ENCODE results near the gene ADGRD1.

ADGRD1 gene

DNA sequence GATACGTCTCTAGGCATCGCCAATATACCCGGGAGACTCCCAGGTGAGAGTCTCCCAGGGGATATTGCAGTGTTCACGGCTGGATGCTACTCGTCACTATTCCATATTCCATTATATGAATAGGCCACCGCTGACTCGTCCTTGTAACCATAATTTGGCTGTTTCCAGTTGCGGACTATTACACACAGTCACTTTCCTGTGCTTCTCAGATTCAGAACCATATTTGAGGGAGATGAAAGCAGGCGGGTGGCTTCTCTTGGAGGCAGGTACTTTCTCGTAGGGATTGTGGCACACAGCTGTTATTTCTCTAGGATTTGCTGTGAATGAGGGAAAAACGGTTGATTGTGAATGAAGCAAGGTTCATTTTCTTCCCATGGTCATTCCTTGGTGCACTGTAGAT is 73.0 kb downstream of the ADGRD1 start:
- DNase-seq: no peak

DNA sequence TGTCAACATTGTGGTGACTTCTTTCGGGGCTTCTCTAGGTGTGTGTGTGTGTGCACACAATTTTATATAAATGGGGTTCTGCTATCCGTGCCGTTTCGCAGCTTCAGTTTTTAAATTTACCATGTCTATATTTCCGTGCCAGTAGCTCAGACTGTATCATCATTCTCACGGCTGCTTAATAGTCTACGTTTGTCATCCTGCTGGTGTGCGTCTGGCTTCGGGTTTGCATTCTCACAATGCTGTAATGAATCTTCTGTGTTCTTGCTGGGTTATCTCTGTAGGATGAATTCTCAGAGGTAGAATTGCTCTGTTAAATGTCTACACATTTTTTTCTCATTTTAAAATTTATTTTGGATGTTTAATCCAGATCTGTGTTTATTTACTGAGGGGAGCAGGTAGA is 73.6 kb downstream of the ADGRD1 start:
- DNase-seq: no peak

DNA sequence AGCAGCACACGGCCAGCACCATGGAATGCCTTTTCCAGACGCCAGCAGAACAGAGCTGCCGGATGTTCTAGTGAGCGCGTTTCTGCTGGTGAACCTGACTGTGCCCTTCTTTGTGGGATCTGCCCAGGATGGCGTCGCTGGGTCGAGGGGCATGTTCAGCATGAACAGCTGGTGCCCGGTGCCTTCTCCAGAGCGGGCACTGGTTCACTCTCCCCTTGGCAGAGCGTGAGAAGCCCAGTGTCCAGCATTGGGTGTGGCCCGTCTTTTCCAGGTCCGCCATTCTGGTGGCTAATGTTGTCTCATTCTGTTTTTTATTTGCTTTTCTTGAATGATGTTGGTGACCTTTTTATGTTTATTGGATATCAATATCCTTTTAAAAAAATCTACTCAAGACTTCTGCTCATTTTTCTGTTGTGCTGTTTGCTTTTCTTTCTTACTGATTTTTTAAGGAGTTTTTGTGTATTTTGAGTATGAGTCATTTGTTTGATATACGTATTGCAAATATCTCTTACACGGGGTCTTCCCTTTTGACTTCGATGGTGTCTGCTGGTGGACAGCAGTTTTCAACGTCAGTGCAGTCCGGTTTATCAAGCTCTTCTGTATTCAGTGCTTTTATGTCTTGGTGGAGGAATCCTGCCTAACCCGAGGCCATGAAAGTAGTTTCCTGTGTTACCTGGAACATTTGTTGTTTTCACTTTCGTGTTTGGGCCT is 74.3 kb downstream of the ADGRD1 start:
- DNase-seq: no peak

DNA sequence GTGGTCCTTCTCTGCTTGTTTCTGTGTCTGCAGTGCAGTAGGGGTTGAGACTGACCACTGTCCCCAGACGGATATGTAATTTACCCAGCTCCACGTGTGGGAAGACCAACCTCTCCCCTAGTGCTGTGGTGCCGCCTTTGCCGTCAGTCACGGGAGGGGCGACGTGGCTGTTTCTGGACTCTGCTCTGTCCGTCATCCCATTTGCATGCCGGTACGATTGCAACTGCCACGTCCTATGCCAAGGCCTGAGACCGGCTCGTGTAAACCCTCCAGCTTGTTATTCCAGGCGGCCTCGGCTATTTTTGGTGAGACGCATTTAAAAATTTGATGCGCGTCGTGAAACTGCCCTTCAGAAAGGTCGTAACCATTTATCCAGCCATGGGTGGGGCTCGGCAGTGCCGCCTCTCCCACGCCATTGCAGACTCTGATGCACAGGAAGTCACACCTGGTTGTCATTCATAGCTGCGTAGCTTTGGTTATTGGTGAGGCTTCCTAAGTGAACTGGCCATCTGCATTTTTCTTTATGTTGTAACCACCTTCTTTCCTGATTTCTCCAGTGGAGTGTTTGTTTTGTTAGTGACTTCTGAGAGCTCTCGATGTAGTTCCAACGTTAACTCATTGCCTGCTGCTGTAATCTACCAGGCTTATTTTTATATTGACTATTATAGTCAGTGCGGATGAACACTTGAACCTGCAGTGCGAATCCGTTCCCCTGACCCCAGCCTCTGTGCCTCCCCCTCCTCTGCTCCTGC is 75.1 kb downstream of the ADGRD1 start:
- no peak for DNase-seq

DNA sequence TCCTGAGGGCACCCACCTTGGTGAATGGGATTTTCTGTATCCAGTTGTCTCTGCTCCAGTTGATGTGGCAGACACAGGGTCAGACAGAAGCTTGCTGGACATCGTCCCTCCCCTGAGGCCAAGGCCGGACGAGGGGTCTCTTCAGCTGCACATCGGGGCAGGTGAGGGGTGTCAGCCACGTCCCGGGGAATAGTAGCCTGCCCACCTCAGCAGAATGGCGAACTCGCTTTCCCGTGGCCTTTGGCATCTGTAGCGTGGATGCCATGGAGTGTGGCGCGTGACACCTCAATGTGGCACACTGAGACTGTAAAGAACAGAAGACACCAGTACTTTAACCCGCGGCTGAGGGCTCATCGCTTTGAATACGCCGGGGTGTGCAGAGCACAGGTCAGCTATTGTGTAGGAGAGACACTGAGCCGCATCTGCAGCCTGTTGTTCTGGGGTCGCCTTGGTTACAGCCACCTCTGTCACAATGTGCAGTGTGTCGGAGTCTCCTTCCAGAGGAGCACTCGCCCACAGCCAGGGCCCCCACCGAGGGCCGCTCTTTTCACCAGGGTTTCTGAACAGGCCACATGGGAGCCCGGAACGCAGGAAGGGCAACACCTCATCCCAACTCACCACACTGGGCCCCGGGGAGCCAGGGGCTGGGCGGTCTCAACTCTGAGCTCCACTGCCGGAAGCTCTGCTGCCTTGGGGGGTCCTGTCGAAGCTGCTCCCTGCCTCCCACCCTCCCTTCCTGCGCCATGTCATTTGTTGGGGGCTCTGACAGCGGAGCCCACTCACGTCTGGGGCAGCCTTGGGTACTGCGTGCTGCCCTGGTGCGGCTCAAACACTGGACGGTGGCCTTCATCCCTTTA is 77.0 kb downstream of the ADGRD1 start:
- DNase-seq: no peak

DNA sequence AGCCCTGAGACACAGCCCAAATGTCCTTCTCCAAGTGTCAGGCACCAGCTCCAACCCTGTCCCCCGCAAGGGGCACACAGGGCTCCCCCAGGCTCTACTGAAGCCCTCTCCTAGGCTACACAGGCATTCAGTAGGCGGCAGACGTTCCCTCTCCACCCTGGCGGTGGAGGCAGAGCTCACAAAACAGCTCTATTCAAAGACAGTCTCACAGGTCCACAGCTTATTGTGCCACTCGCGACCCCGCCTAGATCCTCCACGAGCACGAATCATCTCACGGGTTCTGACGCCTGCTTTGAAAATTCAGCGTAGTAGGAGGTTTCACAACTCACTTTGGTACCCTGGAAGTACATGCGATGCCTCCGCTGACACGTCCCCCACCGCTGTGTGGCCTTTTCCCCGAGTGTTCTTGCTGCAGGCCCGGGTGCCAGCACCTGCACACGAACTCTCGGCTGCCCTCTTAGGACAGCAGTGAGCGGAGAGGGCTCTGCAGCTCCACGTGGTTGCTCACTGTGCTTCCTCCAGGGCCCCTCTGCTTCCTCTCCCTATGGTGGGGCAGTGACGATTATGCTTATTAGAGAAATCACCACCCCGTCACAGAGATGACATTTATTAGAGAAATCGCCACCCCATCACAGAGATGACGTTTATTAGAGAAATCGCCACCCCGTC is 78.5 kb downstream of the ADGRD1 start:
- DNase-seq: no peak

DNA sequence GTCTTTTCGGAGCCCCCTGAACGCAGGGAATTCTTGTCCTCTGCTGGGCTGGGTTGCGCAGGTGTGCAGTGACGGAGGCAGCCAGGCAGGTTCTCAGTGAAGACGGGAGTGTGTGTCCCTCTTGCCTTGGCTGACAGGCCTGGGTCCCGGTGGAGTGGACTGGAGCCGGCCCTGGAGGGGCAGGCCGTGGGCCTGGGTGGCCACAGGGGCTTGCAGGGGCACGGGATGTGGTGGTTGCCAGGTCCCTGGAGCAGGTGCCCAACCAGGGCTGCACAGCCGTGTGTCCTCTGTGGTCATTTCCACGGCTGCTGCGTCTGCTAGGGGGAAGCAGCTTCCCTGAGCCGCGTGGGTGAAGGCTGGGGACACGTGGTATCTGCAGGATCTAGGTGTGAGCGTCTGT is 79.8 kb downstream of the ADGRD1 start:
- DNase-seq: no peak

DNA sequence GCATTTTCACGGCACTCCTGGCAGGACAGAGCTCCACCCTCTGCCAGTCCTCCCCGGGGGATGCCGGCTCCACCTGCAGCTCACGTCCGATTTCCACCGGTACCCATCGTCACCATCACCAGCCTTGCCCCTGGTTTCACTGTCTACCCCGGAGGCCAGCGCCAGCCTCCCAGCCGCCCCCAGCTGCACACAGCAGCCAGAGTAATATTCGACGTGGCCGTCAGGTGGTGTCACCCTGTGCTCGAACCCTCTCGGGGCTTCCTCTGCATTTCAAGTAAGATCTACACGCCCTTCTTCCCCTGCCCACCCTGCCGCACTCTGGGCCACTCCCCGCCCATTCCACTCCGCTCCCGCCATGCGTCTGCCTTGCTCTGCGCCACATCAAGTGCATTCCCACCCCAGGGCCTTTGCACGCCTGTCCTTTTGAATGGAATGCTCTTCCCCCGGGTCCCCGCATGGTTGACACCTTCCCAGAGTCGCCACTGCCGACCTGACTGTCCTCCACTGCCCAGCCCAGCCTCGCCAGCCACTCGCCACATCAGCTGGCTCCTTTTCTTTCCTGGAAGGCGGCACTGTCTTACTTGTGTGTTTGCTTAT is 80.3 kb downstream of the ADGRD1 start:
- no peak for DNase-seq

DNA sequence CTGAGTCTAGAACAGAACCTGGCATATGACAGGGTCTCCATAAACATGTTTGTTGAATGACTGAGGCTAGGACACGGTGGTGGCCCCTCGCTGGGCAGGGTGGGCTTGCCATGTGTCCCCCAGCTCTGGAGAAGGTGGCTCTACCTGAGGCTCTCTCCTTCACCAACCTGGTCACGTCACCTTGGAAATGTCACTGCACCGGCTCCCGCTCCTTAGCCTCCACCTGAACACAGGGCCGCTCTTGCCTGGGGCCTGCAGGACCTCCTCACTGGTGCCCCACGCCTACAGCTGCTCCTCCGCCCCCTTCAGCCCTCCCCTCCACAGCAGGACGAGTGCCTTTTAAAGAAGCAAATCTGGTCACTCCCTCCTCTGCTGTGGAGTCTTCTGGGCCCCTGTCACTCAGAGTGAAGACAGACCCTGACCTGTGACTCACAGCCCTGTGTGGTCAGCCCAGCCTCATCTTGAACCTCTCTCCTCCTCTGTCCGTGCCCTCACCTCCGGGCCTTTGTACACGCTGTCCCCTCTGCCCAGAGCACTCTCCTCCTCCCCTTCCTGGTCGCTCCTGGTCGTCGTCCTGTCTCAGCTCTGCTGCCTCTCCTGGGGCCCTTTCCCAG is 81.0 kb downstream of the ADGRD1 start:
- DNase-seq: no peak

DNA sequence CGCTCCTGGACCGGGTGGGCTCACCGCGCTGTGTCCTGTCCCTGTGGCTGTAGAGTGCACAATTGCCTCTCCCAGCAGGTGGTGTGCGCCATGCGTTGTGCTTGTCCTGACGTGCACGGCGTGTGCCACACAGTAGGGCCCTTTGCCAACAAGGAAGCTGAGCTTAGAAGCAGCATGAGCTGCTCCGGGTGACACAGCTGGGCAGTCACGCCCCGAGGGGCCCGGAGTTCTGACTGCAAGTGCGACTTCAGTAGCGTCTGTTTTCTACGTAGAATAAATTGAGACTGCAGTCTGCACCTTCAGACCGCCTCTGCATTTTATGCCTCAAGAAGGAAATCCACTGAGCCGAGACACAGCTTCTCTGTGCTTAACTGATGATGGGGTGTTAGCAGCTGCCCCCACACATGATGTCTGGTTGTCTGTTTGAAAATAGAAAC is 81.6 kb downstream of the ADGRD1 start:
- DNase-seq: no peak

DNA sequence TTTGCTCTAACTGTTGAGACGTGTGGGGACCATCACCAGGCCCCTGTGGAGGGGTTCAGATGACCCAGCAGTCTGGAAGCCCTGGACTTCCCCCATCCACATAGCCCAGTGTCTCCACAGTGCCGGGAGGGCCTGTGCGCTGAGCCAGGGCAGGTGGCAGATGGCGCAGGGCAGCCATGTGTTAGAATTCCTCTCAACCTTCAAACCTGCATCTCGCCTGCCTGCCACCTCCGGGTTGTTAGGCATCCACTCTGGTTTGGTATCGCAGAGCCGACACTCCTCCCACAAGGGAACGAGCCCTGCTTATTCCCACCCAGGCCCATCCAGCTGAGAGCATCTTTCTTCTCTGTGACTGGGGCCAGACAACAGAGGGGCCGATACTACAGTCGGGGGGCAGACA is 84.5 kb downstream of the ADGRD1 start:
- no peak for DNase-seq

DNA sequence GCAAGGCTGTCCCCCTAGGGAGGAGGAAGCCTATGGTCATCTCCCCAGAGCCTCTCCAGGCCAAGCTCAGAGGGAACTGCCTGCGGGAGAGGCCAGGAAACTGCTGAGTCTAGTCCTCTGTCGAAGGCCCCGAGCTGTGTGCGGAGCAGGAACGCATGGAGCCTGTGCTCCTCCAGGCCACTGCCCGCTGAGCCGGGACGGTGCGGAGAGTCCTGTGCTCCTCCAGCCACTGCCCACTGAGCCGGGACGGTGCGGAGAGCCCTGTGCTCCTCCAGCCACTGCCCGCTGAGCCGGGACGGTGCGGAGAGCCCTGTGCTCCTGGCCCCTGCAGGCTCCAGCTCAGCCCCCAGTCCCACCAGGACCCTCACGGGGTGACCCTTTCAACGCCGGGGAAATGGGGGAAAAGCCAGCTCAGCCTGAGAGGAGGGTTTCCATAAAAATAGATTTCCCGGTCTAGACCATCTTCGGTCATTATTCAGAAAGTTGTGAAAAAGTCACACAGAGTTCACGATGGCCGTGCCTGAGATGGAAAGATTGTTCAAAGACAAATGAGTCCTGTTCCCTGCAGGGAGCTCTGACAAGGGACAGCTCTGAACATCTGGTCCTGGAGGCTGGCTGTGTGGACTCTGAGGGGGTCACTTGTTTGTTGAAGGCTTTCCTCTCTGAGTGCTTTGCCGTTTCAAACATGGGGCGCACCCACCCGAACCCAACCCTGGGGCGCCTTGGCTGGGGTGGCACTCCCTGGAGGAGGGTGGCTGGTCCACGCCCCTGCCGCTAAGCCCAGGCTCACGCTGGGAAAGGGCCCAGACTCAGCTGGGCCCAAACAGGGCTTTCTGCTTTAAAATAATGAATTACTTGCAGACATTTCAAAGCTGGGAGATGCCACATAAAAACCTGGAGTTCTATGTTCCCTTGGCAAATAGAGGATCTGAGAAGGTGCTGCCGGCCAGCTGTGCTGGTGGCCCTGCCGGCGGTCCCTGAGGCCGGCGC is 85.5 kb downstream of the ADGRD1 start:
- DNase-seq: no peak

DNA sequence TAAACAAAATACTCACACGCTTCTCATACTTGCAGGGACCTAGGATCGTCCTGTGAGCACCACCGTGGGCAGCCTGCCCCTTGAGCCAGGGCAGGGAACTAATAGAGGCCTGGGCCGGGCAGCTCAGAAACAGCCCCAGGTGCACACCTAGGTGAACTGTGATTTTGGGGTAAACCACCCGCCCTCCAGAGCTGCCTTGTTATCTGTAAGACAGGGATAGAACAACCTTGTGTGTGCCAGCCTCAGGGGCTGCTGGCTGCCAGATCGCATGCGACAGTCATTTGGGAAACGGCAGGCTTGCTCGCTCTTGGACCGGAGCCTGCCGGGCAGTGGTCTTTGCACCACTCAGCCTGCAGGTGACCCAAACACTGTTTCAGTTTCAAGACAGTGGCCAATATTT is 86.8 kb downstream of the ADGRD1 start:
- no peak for DNase-seq

DNA sequence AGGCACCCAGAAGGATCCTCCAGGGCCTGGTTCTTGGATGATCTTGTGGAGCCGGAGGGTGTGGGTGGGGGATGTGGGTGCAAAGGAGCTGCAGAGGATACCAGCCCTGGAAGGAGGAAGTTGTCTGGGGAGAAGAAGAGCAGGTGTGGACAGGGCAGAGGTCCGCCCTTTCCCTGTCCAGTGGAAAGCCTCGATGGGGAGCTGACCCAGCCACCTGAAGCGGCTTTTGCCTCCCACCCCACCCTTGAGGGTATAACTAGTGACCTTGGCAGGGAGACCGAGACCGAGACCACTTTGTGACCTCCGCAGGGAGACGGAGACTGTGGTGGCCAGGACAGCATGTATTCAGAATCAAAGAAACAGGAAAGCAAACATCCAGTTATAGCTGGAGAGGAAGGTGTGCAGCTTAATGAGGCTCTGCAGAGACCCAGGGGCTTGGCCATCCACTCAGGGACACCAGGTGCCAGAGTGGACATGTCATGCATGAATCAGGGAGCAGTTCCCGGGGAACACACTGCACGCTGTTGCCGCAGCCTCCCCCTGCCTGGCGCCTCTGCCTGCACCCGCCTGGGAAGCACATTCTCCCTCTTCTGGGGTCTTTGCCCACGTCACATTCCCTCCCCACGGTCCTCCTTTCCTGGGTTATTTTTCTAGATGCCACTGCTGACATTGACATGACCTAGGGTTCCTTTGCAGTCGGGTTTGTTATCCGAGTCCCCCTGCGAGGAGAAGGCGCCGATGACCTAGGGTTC is 87.7 kb downstream of the ADGRD1 start:
- DNase-seq: no peak

DNA sequence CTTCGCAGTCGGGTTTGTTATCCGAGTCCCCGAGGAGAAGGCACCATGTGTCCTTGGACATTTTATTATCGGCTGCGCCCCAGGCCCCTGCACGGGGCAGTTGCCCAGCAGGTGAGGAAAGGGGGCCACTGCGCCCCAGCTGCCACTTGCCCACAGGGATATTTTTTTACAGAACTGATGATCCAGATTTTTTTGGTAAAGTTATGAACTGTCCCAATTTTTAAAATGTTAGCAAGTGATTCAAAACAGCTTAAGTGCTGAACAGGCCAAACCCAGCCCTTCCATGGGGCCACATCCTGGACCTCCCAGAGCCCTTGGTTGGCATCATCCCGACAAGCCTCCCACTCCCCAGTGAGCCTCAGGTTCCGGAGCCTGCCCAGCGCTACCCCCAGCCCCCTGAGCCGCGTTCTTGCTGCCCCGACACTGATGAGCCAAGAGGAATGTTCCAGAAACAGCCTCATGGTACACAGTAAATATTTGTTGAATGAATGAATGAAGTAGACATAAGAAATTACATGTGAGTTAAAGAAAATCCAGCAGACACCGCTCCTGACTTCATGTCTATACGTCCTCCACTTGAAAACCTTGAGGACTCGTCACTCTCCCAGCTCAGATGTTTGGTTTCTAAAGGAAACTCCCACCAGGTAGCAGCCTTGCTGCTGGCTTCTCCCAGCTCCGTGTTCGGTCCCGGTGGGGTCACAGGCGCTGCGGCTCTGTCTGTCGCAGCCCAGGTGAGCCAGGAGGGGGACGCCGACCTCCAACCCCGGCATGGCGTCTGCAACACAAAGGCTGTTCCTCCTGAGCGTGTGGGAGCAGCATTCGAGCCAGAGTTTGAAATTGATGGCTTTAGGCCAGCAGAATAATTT is 88.5 kb downstream of the ADGRD1 start:
- no peak for DNase-seq

DNA sequence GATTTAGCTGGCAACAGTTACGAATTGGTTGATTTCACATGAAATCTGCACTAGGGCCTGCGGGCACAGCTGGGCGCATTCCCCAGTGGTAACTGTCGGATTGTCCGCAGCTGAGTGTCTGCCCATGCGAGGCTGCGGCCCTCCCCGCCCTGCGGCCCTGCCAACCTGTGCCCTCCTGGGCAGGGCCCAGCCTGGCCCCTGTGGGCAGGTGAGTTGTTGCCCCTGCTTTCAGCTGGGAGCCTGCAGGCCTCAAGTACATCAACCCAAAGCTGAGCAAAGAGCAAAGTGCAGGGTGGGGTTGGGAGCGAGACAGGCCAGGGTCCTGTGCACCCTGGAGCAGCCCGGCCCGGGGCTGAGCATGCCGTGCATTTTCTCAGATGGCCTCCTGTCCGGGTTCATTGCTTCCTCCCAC is 89.1 kb downstream of the ADGRD1 start:
- no peak for DNase-seq

DNA sequence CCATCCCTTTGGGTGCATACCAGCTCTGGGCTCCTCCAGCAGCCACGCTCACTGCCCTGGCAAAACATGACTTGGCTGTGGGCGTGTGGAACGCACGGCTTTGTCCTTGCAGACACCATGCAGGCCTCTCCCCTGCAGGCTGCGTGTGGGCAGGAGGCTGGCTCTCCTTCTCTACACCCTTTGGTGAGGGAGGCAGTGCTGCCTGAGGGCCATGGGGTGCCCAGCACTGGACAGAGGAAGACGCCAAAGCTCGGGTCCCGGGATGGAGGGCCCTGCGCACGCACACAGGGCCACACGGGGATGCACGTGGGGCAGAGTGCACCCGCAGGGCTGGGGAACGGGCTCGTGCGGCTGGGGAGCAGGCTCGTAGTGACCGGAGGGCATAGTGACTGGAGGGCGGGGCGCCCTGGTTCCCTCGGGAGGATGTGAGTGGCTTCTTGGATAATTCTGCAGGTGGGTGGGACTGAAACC is 89.7 kb downstream of the ADGRD1 start:
- no peak for DNase-seq

DNA sequence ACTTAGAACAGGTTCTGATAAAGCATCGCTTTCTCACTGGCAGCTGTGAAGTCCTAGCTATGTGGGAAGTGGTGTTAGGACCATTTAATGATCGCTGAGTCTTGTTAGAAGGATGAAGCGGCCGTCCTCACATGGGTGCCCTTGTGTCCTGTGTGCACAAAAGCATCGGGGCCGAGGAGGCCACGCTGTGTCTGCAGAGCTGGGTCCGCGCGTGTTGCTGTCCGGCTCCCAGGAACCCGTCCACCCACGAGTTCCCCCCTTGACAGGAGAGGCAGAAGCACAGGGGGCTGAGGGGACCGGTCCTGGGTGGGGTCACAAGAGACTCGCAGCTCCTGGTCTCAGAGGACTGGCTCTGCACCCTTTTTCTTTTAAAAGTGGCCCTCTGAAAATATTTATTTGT is 90.4 kb downstream of the ADGRD1 start:
- DNase-seq: no peak

Data from CD4-positive, alpha-beta T cell treated with Interleukin-6 for 4 hours (primary cell).